GM23338 (cell line): ENCODE results near the gene CPNE1. TPM values are rescaled to one million over a fixed set of nuclear protein-coding genes. Genes with fewer than 3 reads are reported as not detected.

ENCODE experiments used
- ATAC-seq: fragments of 200-7000 bp; cut with Tn5 transposase; 3 replicates; pipeline ENCODE4 v1.9.1; 2020
- DNase-seq: peaks from one replicate; pipeline ENCODE4 v3.0.0-alpha.2; 2015; ENCODE audit warnings: low spot score
- H2AFZ ChIP-seq: fragments of 200-600 bp; sonication (generic); 2 replicates; pipeline ENCODE4 v1.8.0; 2016; ENCODE audit warnings: antibody characterized with exemption, mild to moderate bottlenecking, moderate library complexity
- H3F3A ChIP-seq: fragments of 200-600 bp; sonication (generic); replicated peaks from 2 replicates; pipeline ENCODE4 v1.8.0; 2017; ENCODE audit warnings: antibody characterized with exemption, mixed run types, low read depth
- H3K27ac ChIP-seq: fragments of 200-600 bp; sonication (generic); 2 replicates; pipeline ENCODE4 v1.6.1; 2016; ENCODE audit warnings: low read depth
- H3K27me3 ChIP-seq: fragments of 200-600 bp; sonication (generic); 2 replicates; pipeline ENCODE4 v1.8.0; 2016; ENCODE audit warnings: mild to moderate bottlenecking, mixed run types, moderate library complexity; ENCODE audit not compliant: insufficient read depth
- H3K36me3 ChIP-seq: fragments of 200-600 bp; sonication (generic); 2 replicates; pipeline ENCODE4 v1.8.0; 2016; ENCODE audit warnings: mild to moderate bottlenecking; ENCODE audit not compliant: insufficient read depth
- H3K4me1 ChIP-seq: fragments of 200-600 bp; sonication (generic); 2 replicates; pipeline ENCODE4 v1.8.0; 2016; ENCODE audit warnings: mild to moderate bottlenecking, moderate library complexity; ENCODE audit not compliant: insufficient read depth
- H3K4me2 ChIP-seq: fragments of 200-600 bp; sonication (generic); 2 replicates; pipeline ENCODE4 v1.7.1; 2017; ENCODE audit warnings: mixed run types
- H3K4me3 ChIP-seq: fragments of 200-600 bp; sonication (generic); 2 replicates; pipeline ENCODE4 v1.6.1; 2016; ENCODE audit warnings: mixed run types
- H3K79me2 ChIP-seq: fragments of 200-600 bp; sonication (generic); replicated peaks from 2 replicates; pipeline ENCODE4 v1.8.0; 2017; ENCODE audit warnings: mild to moderate bottlenecking; ENCODE audit not compliant: insufficient read depth
- H3K9me2 ChIP-seq: fragments of 200-600 bp; sonication (generic); 2 replicates; pipeline ENCODE4 v1.8.0; 2017; ENCODE audit not compliant: insufficient read depth
- H4K20me1 ChIP-seq: fragments of 200-600 bp; sonication (generic); replicated peaks from 2 replicates; pipeline ENCODE4 v1.8.0; 2017; ENCODE audit warnings: mild to moderate bottlenecking; ENCODE audit not compliant: insufficient read depth
- H3K27ac Mint-ChIP-seq: 2 replicates; pipeline ENCODE4 v1.8.0; 2020; ENCODE audit warnings: inconsistent platforms, mild to moderate bottlenecking, moderate library complexity, mixed read lengths
- H3K27me3 Mint-ChIP-seq: 3 replicates; pipeline ENCODE4 v1.8.0; 2022; ENCODE audit warnings: low read depth, mild to moderate bottlenecking, moderate library complexity, mixed read lengths, inconsistent platforms; ENCODE audit not compliant: insufficient read depth, poor library complexity
- H3K36me3 Mint-ChIP-seq: 3 replicates; pipeline ENCODE4 v1.8.0; 2021; ENCODE audit warnings: low read depth, mild to moderate bottlenecking, inconsistent platforms, moderate library complexity, mixed read lengths
- H3K4me1 Mint-ChIP-seq: 3 replicates; pipeline ENCODE4 v1.8.0; 2020; ENCODE audit warnings: mild to moderate bottlenecking, inconsistent platforms, mixed read lengths
- H3K4me3 Mint-ChIP-seq: 3 replicates; pipeline ENCODE4 v1.8.0; 2021; ENCODE audit warnings: moderate library complexity, mild to moderate bottlenecking, inconsistent platforms, mixed read lengths
- H3K9me3 Mint-ChIP-seq: 3 replicates; pipeline ENCODE4 v1.8.0; 2020; ENCODE audit warnings: moderate library complexity, mild to moderate bottlenecking, inconsistent platforms, mixed read lengths
- CREB1 ChIP-seq: fragments of 250-450 bp; sonication (Bioruptor Pico); IDR thresholded peaks from 2 replicates; pipeline ENCODE4 v1.5.0; 2020; ENCODE audit warnings: low read depth, mild to moderate bottlenecking, moderate library complexity
- EZH2 ChIP-seq: fragments of 200-600 bp; sonication (generic); IDR thresholded peaks from one replicate; pipeline ENCODE4 v1.8.0; 2017; ENCODE audit warnings: antibody characterized with exemption, mild to moderate bottlenecking, low read depth; ENCODE audit not compliant: unreplicated experiment
- EZH2phosphoT487 ChIP-seq: fragments of 200-600 bp; sonication (generic); IDR thresholded peaks from one replicate; pipeline ENCODE4 v1.8.1; 2018; ENCODE audit warnings: antibody characterized with exemption; ENCODE audit not compliant: unreplicated experiment
- JUNB ChIP-seq: IDR thresholded peaks from one replicate; pipeline ENCODE4 v1.6.1; 2016; ENCODE audit warnings: antibody characterized with exemption; ENCODE audit not compliant: unreplicated experiment
- NANOG ChIP-seq: IDR thresholded peaks from 2 replicates; pipeline ENCODE4 v1.6.1; 2016; ENCODE audit warnings: antibody characterized with exemption, borderline replicate concordance
- POLR2AphosphoS5 ChIP-seq: IDR thresholded peaks from 2 replicates; pipeline ENCODE4 v1.6.1; 2016; ENCODE audit warnings: antibody characterized with exemption, low read depth
- STAT1 ChIP-seq: IDR thresholded peaks from one replicate; pipeline ENCODE4 v1.6.1; 2016; ENCODE audit warnings: antibody characterized with exemption; ENCODE audit not compliant: unreplicated experiment
- ZNF114 ChIP-seq: fragments of 250-450 bp; sonication (Bioruptor Pico); IDR thresholded peaks from 2 replicates; pipeline ENCODE4 v1.5.0; 2020; ENCODE audit warnings: mild to moderate bottlenecking, moderate library complexity
- ZNF331 ChIP-seq: fragments of 250-450 bp; sonication (Bioruptor Pico); IDR thresholded peaks from 2 replicates; pipeline ENCODE4 v1.5.0; 2020; ENCODE audit warnings: low read depth, mild to moderate bottlenecking, moderate library complexity
- polyA plus RNA-seq: library from polyadenylated mRNA; unstranded; fragments of >200 nt; fragmentation: Nextera tagmentation; extraction: Ambion mirVana; gene quantifications from 2 replicates; pipeline ENCODE4 v1.2.1, GENCODE V29; 2016
- total RNA-seq: library from RNA; depleted of rRNA; stranded (reverse); fragments of >200 nt; shearing (Covaris generic); gene quantifications from 2 replicates; pipeline ENCODE4 v1.2.3, GENCODE V29; 2014
- TF ChIP-seq, protein P1 (sequence below), 2 experiments: fragments of 200-600 bp in 1 of 2; sonication (generic) in 1 of 2; conservative IDR thresholded peaks; 2 replicates each; pipeline versions ENCODE4 v1.5.1 to v1.6.1; 2016 to 2017; ENCODE audit warnings: antibody characterized with exemption in 2 of 2, low read depth in 2 of 2, mild to moderate bottlenecking in 2 of 2, moderate library complexity in 1 of 2
- TF ChIP-seq, protein P2 (sequence below): fragments of 250-450 bp; sonication (Bioruptor Pico); IDR thresholded peaks from 2 replicates; pipeline ENCODE4 v1.5.0; 2020; ENCODE audit warnings: mild to moderate bottlenecking, moderate library complexity
- TF ChIP-seq, protein P3 (sequence below): IDR thresholded peaks from one replicate; pipeline ENCODE4 v1.6.1; 2018; ENCODE audit warnings: antibody characterized with exemption; ENCODE audit not compliant: unreplicated experiment
- TF ChIP-seq, protein P4 (sequence below): IDR thresholded peaks from 2 replicates; pipeline ENCODE4 v1.6.1; 2016; ENCODE audit warnings: antibody characterized with exemption

CPNE1 gene
- total and polyA plus RNA-seq, 2 experiments from 2014 or later, result 189 to 196 TPM

DNA sequence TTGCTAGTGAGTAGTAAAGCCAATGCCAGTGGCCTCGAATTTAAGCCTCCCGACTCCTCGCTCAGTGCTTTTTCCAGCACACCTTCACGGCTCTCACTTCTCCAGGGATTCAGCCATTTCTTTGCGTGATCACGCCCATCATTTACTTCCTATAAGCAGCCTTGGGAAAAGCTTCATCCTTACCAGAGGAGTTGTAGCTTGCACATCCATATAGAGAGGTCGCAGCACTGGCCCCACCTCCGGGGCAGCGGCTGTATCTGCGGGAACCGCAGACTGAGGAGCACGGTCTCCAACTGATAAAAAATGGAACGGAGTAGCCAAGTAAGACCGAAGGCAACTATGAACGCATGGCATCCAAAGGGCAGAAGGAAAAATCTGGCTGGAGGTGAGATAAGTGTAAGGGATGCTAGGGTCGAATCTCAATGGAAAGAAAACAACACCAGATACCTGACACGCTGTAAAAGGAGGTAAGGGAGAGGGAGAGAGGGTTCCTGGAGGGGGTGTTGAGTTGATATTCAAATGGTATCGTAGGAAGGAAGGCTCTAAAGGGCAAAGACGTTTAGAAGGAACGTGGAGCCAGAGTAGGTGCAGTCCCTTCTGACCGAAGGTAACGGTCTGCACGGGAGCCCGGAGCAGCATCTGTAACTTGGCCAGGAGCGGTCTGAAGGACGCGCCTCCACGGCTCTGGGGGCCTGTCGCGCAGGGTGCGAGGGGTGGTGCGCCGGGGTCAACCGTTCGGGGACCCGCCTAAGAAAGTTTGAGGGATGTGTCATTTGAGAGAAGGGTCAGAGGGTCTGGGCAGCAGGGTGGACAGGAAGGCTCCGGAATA lies 33.8 kb upstream of the CPNE1 start:
- peak; percentile 27 for ATAC-seq
- Mint-ChIP-seq H3K9me3 (no peaks in the 10 kb centered on the region), H3K4me1 (peaks cover 17% of the 10 kb centered on the region), H3K4me3 (peak overlapping the region; percentile 88), H3K27me3 (peaks cover 14% of the 10 kb centered on the region), H3K27ac (no peak overlapping the region), H3K36me3 (peaks cover 33% of the 10 kb centered on the region)
- H3K4me2 ChIP-seq, result peak overlapping the region; percentile 99
- H3K9me2 ChIP-seq, result no peaks in the 10 kb centered on the region
- no peak for TF ChIP-seq JUNB
- TF ChIP-seq, protein P1, sequence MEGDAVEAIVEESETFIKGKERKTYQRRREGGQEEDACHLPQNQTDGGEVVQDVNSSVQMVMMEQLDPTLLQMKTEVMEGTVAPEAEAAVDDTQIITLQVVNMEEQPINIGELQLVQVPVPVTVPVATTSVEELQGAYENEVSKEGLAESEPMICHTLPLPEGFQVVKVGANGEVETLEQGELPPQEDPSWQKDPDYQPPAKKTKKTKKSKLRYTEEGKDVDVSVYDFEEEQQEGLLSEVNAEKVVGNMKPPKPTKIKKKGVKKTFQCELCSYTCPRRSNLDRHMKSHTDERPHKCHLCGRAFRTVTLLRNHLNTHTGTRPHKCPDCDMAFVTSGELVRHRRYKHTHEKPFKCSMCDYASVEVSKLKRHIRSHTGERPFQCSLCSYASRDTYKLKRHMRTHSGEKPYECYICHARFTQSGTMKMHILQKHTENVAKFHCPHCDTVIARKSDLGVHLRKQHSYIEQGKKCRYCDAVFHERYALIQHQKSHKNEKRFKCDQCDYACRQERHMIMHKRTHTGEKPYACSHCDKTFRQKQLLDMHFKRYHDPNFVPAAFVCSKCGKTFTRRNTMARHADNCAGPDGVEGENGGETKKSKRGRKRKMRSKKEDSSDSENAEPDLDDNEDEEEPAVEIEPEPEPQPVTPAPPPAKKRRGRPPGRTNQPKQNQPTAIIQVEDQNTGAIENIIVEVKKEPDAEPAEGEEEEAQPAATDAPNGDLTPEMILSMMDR (conservative IDR thresholded peaks at IDR 0.05; ENCODE audit: low read depth in 2 of 2), result no peak
- no peak for TF ChIP-seq ZNF114
- TF ChIP-seq STAT1, result no peak
- TF ChIP-seq ZNF331, result no peak
- no peak for TF ChIP-seq EZH2
- TF ChIP-seq, protein P2, sequence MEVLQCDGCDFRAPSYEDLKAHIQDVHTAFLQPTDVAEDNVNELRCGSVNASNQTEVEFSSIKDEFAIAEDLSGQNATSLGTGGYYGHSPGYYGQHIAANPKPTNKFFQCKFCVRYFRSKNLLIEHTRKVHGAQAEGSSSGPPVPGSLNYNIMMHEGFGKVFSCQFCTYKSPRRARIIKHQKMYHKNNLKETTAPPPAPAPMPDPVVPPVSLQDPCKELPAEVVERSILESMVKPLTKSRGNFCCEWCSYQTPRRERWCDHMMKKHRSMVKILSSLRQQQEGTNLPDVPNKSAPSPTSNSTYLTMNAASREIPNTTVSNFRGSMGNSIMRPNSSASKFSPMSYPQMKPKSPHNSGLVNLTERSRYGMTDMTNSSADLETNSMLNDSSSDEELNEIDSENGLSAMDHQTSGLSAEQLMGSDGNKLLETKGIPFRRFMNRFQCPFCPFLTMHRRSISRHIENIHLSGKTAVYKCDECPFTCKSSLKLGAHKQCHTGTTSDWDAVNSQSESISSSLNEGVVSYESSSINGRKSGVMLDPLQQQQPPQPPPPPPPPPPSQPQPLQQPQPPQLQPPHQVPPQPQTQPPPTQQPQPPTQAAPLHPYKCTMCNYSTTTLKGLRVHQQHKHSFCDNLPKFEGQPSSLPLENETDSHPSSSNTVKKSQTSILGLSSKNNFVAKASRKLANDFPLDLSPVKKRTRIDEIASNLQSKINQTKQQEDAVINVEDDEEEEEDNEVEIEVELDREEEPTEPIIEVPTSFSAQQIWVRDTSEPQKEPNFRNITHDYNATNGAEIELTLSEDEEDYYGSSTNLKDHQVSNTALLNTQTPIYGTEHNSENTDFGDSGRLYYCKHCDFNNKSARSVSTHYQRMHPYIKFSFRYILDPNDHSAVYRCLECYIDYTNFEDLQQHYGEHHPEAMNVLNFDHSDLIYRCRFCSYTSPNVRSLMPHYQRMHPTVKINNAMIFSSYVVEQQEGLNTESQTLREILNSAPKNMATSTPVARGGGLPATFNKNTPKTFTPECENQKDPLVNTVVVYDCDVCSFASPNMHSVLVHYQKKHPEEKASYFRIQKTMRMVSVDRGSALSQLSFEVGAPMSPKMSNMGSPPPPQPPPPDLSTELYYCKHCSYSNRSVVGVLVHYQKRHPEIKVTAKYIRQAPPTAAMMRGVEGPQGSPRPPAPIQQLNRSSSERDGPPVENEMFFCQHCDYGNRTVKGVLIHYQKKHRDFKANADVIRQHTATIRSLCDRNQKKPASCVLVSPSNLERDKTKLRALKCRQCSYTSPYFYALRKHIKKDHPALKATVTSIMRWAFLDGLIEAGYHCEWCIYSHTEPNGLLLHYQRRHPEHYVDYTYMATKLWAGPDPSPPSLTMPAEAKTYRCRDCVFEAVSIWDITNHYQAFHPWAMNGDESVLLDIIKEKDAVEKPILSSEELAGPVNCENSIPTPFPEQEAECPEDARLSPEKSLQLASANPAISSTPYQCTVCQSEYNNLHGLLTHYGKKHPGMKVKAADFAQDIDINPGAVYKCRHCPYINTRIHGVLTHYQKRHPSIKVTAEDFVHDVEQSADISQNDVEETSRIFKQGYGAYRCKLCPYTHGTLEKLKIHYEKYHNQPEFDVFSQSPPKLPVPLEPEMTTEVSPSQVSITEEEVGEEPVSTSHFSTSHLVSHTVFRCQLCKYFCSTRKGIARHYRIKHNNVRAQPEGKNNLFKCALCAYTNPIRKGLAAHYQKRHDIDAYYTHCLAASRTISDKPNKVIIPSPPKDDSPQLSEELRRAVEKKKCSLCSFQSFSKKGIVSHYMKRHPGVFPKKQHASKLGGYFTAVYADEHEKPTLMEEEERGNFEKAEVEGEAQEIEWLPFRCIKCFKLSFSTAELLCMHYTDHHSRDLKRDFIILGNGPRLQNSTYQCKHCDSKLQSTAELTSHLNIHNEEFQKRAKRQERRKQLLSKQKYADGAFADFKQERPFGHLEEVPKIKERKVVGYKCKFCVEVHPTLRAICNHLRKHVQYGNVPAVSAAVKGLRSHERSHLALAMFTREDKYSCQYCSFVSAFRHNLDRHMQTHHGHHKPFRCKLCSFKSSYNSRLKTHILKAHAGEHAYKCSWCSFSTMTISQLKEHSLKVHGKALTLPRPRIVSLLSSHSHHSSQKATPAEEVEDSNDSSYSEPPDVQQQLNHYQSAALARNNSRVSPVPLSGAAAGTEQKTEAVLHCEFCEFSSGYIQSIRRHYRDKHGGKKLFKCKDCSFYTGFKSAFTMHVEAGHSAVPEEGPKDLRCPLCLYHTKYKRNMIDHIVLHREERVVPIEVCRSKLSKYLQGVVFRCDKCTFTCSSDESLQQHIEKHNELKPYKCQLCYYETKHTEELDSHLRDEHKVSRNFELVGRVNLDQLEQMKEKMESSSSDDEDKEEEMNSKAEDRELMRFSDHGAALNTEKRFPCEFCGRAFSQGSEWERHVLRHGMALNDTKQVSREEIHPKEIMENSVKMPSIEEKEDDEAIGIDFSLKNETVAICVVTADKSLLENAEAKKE (CRISPR knock-in tag), result no peak
- TF ChIP-seq, protein P3, sequence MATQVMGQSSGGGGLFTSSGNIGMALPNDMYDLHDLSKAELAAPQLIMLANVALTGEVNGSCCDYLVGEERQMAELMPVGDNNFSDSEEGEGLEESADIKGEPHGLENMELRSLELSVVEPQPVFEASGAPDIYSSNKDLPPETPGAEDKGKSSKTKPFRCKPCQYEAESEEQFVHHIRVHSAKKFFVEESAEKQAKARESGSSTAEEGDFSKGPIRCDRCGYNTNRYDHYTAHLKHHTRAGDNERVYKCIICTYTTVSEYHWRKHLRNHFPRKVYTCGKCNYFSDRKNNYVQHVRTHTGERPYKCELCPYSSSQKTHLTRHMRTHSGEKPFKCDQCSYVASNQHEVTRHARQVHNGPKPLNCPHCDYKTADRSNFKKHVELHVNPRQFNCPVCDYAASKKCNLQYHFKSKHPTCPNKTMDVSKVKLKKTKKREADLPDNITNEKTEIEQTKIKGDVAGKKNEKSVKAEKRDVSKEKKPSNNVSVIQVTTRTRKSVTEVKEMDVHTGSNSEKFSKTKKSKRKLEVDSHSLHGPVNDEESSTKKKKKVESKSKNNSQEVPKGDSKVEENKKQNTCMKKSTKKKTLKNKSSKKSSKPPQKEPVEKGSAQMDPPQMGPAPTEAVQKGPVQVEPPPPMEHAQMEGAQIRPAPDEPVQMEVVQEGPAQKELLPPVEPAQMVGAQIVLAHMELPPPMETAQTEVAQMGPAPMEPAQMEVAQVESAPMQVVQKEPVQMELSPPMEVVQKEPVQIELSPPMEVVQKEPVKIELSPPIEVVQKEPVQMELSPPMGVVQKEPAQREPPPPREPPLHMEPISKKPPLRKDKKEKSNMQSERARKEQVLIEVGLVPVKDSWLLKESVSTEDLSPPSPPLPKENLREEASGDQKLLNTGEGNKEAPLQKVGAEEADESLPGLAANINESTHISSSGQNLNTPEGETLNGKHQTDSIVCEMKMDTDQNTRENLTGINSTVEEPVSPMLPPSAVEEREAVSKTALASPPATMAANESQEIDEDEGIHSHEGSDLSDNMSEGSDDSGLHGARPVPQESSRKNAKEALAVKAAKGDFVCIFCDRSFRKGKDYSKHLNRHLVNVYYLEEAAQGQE, result no peak
- TF ChIP-seq, protein P4, sequence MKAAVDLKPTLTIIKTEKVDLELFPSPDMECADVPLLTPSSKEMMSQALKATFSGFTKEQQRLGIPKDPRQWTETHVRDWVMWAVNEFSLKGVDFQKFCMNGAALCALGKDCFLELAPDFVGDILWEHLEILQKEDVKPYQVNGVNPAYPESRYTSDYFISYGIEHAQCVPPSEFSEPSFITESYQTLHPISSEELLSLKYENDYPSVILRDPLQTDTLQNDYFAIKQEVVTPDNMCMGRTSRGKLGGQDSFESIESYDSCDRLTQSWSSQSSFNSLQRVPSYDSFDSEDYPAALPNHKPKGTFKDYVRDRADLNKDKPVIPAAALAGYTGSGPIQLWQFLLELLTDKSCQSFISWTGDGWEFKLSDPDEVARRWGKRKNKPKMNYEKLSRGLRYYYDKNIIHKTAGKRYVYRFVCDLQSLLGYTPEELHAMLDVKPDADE, result no peak
- TF ChIP-seq EZH2phosphoT487, result no peak
- TF ChIP-seq CREB1, result no peak
- no peak for TF ChIP-seq POLR2AphosphoS5
- TF ChIP-seq NANOG, result no peak
- peaks cover 12% of the 10 kb centered on the region for H3K4me1 ChIP-seq
- peak overlapping the region; percentile 74; the same call in 1 of the 2 replicates for H3K27ac ChIP-seq
- H4K20me1 ChIP-seq, result peaks cover 7% of the 10 kb centered on the region; the same call in 1 of the 2 replicates
- peak overlapping the region; percentile 100 for H2AFZ ChIP-seq
- DNase-seq, result peak; percentile 44
- peaks cover 11% of the 10 kb centered on the region for H3K79me2 ChIP-seq
- peak overlapping the region; percentile 99 for H3K4me3 ChIP-seq
- no peaks in the 10 kb centered on the region for H3K27me3 ChIP-seq
- peaks cover 48% of the 10 kb centered on the region for H3F3A ChIP-seq
- H3K36me3 ChIP-seq, result peaks cover 4% of the 10 kb centered on the region
